Stomach (tissue), 4 donors: ENCODE data around the gene MIPEP.

Experiments
- CTCF ChIP-seq, 7 experiments: fragments of 450-650 bp in 4 of 7; fragments of 200-600 bp in 3 of 7; sonication (generic) in 3 of 7; IDR thresholded peaks; one replicate each; pipeline ENCODE4 v1.5.1; 2016 to 2019; ENCODE audit warnings: antibody characterized with exemption in 7 of 7, control low read depth in 2 of 7, mild to moderate bottlenecking in 1 of 7
- EP300 ChIP-seq: sonication (generic); formaldehyde crosslinking; IDR thresholded peaks from one replicate; pipeline ENCODE4 v1.6.1; 2017; ENCODE audit warnings: antibody characterized with exemption
- POLR2A ChIP-seq, 4 donors: fragments of 450-650 bp; IDR thresholded peaks; one replicate each; pipeline ENCODE4 v1.6.1; 2016; ENCODE audit warnings: antibody characterized with exemption in 4 of 4, control low read depth in 2 of 4, mild to moderate bottlenecking in 1 of 4, moderate library complexity in 1 of 4

- TF ChIP-seq CTCF (IDR thresholded peaks at IDR 0.05), result no peak
- no peak for TF ChIP-seq POLR2A (IDR thresholded peaks at IDR 0.05)
- no peak for TF ChIP-seq EP300
Measured at GRCh38 chr13:23799945-23800344, 89.3 kb downstream of the MIPEP start.
